HG02642 (cell line): ENCODE measurements around the gene ACKR4.
"Not testable (repeated sequence)": the region's sequence is repeated elsewhere in the genome, so short reads cannot be mapped to it uniquely, and the experiment has no call there.

ENCODE experiments used
- ATAC-seq: cut with Tn5 transposase; IDR thresholded peaks from one replicate; pipeline ENCODE4 v1.9.1; 2021; ENCODE audit warnings: mild to moderate bottlenecking; ENCODE audit not compliant: unreplicated experiment, poor library complexity

ACKR4 gene

GRCh38 chr3:132630612-132631011, 33.5 kb downstream of the ACKR4 start:
- ATAC-seq, result no peak

GRCh38 chr3:132635052-132635451, 38.0 kb downstream of the ACKR4 start:
- ATAC-seq, result no peak

- ATAC-seq, result no peak
These were observed 40.5 kb downstream of the ACKR4 start for GRCh38 chr3:132637590-132637989.

GRCh38 chr3:132638706-132639105, 41.6 kb downstream of the ACKR4 start:
- ATAC-seq, result no peak

- not testable (repeated sequence) for ATAC-seq
These were observed 44.4 kb downstream of the ACKR4 start for GRCh38 chr3:132641427-132641826.

- no peak for ATAC-seq
These were observed 44.9 kb downstream of the ACKR4 start for GRCh38 chr3:132641837-132642538.

- ATAC-seq, result no peak
These were observed 45.4 kb downstream of the ACKR4 start for GRCh38 chr3:132642539-132642847.

GRCh38 chr3:132643366-132643765, 46.3 kb downstream of the ACKR4 start:
- no peak for ATAC-seq

GRCh38 chr3:132645058-132645457, 48.0 kb downstream of the ACKR4 start:
- no peak for ATAC-seq

- no peak for ATAC-seq
These were observed 53.1 kb downstream of the ACKR4 start for GRCh38 chr3:132650153-132650552.
